Measurements from ENCODE around the gene PRR16.

PRR16 gene

DNA sequence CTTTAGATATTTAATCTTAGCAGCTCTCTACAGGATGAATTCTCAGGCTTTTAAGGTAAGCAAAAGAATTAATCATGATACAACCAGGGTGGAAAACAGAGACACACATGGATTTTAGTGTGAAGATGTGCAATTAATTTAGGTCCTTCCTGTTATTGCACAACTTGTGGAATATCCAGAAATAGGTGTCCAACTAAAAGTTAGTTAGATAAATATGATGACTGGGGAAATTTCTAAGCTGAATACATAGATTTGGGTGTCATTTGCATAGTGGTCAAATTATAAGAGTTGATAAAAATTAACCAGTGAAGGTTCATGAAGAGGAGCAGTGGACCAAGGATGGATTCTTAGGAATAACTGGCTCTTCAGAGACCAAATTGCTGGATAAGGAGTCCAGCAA, 266.1 kb downstream of the PRR16 start:
- DNase-seq (ENCODE audit: low read depth, low spot score) = no peak

DNA sequence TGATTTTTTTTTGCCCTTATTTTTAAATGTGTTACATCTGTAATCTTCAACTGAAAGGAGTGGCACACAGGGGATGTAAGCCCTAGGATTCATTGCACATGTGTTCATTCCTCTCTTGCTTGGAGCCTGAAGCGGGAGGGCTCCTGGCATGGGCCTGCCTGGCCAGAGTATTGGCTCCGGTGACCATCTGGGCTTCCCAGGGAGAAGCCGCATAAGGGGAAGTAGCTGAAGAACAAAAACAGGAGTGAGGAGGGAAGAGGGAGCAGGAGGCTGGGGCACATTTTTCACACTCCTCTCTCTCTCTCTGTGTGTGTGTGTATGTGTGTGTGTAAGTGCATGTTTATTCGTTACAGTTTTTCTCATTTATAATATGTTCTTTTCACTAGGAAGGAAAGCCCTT, 269.9 kb downstream of the PRR16 start:
- DNase-seq (ENCODE audit: low read depth, low spot score) = peak; percentile 16

DNA sequence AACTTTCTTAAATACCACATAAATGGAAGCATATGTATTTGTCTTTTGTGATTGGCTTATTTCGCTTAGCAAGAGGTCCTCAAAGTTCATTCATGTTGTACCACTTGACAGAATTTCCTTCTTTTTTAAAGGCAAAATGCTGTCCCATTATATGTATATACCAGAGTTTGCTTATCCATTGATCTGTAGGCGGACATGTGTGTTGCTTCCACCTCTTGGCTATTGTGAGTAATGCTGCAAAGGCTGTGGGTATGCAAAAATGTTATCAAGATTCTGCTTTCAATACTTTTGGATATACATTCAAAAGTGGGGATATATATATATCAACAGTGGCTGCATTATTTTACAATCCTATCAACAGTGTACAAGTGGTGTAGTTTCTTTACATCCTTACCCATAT, 271.0 kb downstream of the PRR16 start:
- no peak for DNase-seq (ENCODE audit: low read depth, low spot score)

Measured in brain pericyte (primary cell).